Psoas muscle (tissue), 8 donors: ENCODE data around the gene SSH2. TPM values are rescaled to one million over a fixed set of nuclear protein-coding genes. Genes with fewer than 3 reads are reported as not detected.
"Not testable (repeated sequence)": the region's sequence is repeated elsewhere in the genome, so short reads cannot be mapped to it uniquely, and the experiment has no call there.

Source experiments
- ATAC-seq, 4 donors: fragments of 200-7000 bp; cut with Tn5 transposase; one replicate each; pipeline ENCODE4 v1.9.1; 2020; ENCODE audit warnings: moderate library complexity in 3 of 4, mild to moderate bottlenecking in 2 of 4
- DNase-seq, 2 donors: peaks; one replicate each; pipeline ENCODE4 v3.0.0-alpha.2; 2020
- H3K27ac ChIP-seq: fragments of 200-600 bp; one replicate; pipeline ENCODE4 v1.8.0; 2022
- H3K27me3 ChIP-seq, 3 donors: fragments of 200-600 bp in 1 of 3; one replicate each; pipeline versions ENCODE4 v1.6.1 to v1.8.0; 2013 to 2022; ENCODE audit warnings: low read length in 2 of 3, mild to moderate bottlenecking in 2 of 3, moderate library complexity in 1 of 3; ENCODE audit not compliant: insufficient read depth in 3 of 3
- H3K36me3 ChIP-seq, 2 donors: fragments of 200-600 bp in 1 of 2; one replicate each; pipeline versions ENCODE4 v1.6.1 to v1.8.0; 2013 to 2022; ENCODE audit warnings: low read depth in 1 of 2, mild to moderate bottlenecking in 1 of 2, moderate library complexity in 1 of 2; ENCODE audit not compliant: insufficient read depth in 1 of 2
- H3K4me1 ChIP-seq: fragments of 200-600 bp; one replicate; pipeline ENCODE4 v1.8.0; 2022
- H3K4me3 ChIP-seq: fragments of 200-600 bp; one replicate; pipeline ENCODE4 v1.8.0; 2022; ENCODE audit warnings: mild to moderate bottlenecking
- H3K9me3 ChIP-seq: fragments of 200-600 bp; one replicate; pipeline ENCODE4 v1.8.0; 2022
- CTCF ChIP-seq: fragments of 200-600 bp; IDR thresholded peaks from one replicate; pipeline ENCODE4 v1.8.0; 2022; ENCODE audit warnings: antibody characterized with exemption
- WGBS, 3 donors: extraction: QIAGEN DNeasy Blood & Tissue Kit; methylation state at CpG; one replicate each; pipeline versions ENCODE4 v1.1.6 to v1.1.7; 2013; 5-methylcytosine and 5-hydroxymethylcytosine counted together
- intact Hi-C, 2 donors: fragments of 100-400 bp; cut with DNase I; formaldehyde crosslinking; loops; one replicate each; pipeline versions ENCODE4 v1.11.0 to v1.14.2; 2022
- polyA plus RNA-seq, 3 donors: library from polyadenylated mRNA; stranded (reverse); fragments of 200-250 nt; gene quantifications; one replicate each; pipeline ENCODE4 v1.2.3, GENCODE V29; 2013
- total RNA-seq, 4 donors: library from RNA; stranded (reverse); fragmentation: NEBNext Ultra II Directional in 2 of 4; extraction: Animal tissue kit (Norgen Biotek cat#: 25700) in 2 of 4; gene quantifications; one replicate each; pipeline versions ENCODE4 v1.2.1 to v1.2.4, GENCODE V29; 2021 to 2023
- donor health status: healthy with polysubstance abuse.
- donor health status: DM: no; HTN: no; CAD: no; lungs with moderate emphysema.
- donor health status: Bipolar disorder and iron deficiency.
- donor health status: healthy.
- donor health status: DM: yes; HTN: yes; CAD: no.
- donor health status: DM: no; HTN: no; CAD: no.
- donor health status: DM: no; HTN: no; CAD: no.
- donor health status: DM: yes; HTN: yes; CAD: no.

Gene SSH2
- total and polyA plus RNA-seq, 7 donors: 28.0 to 168 (median 107) TPM

GRCh38 chr17:29866746-29867404 is 63.2 kb downstream of the SSH2 start:
- Histone ChIP-seq H3K4me1 (peaks cover 11% of the 10 kb centered on the region), H3K27me3 (no peaks in the 10 kb centered on the region), H3K9me3 (no peaks in the 10 kb centered on the region), H3K4me3 (no peak overlapping the region), H3K27ac (no peak overlapping the region), H3K36me3 (no peaks in the 10 kb centered on the region)
- intact Hi-C loops: loop anchor here in 1 of 2 donors (10.0 kb wide), 1 partner anchor 58 kb away; no protein-coding TSS in a partner anchor
- DNase-seq (no peak), ATAC-seq (no peak)
- WGBS, 3 donors: 66 to 76% (median 68%) methylated on average over 5 of the region's 5 CpGs
- TF ChIP-seq CTCF: no peak

GRCh38 chr17:29864615-29865014 is 65.4 kb downstream of the SSH2 start:
- Histone ChIP-seq H3K4me3 (no peak overlapping the region), H3K36me3 (no peaks in the 10 kb centered on the region), H3K9me3 (no peaks in the 10 kb centered on the region), H3K27ac (no peak overlapping the region), H3K27me3 (no peaks in the 10 kb centered on the region), H3K4me1 (no peaks in the 10 kb centered on the region)
- WGBS, 3 donors: 90 to 100% (median 98%) methylated on average over 1 of the region's 1 CpG
- TF ChIP-seq CTCF: no peak
- ATAC-seq (no peak), DNase-seq (no peak)
- intact Hi-C loops: loop anchor here in 1 of 2 donors (10.0 kb wide), 1 partner anchor 60 kb away; no protein-coding TSS in a partner anchor

- ATAC-seq, H3K9me3 ChIP-seq, H3K36me3 ChIP-seq, H3K4me3 ChIP-seq, H3K4me1 ChIP-seq, H3K27me3 ChIP-seq, DNase-seq, H3K27ac ChIP-seq: not testable (repeated sequence)
- 98 to 99% (median 99%) methylated on average over 4 of the region's 4 CpGs for WGBS, 3 donors
- intact Hi-C loops: loop anchor here in 1 of 2 donors (10.0 kb wide), 1 partner anchor 61 kb away; no protein-coding TSS in a partner anchor
These were observed 65.9 kb downstream of the SSH2 start for GRCh38 chr17:29864123-29864522.

- intact Hi-C loops: loop anchor here in 1 of 2 donors (10.0 kb wide), 1 partner anchor 62 kb away; no protein-coding TSS in a partner anchor
- Histone ChIP-seq H3K36me3 (no peaks in the 10 kb centered on the region), H3K4me1 (no peaks in the 10 kb centered on the region), H3K9me3 (no peaks in the 10 kb centered on the region), H3K27ac (no peak overlapping the region), H3K27me3 (no peaks in the 10 kb centered on the region), H3K4me3 (no peak overlapping the region)
- no peak for ATAC-seq
- DNase-seq: no peak
- TF ChIP-seq CTCF: no peak
These were observed 67.1 kb downstream of the SSH2 start for GRCh38 chr17:29862951-29863350.

GRCh38 chr17:29862127-29862526 is 67.9 kb downstream of the SSH2 start:
- Histone ChIP-seq H3K4me3 (no peak overlapping the region), H3K4me1 (no peaks in the 10 kb centered on the region), H3K27ac (no peak overlapping the region), H3K27me3 (no peaks in the 10 kb centered on the region), H3K36me3 (no peaks in the 10 kb centered on the region), H3K9me3 (no peaks in the 10 kb centered on the region)
- DNase-seq (no peak), ATAC-seq (no peak)
- intact Hi-C loops: loop anchor here in 1 of 2 donors (10.0 kb wide), 1 partner anchor 63 kb away; no protein-coding TSS in a partner anchor
- TF ChIP-seq CTCF: no peak

GRCh38 chr17:29859445-29859844 is 70.6 kb downstream of the SSH2 start:
- WGBS, 3 donors: 73 to 86% (median 74%) methylated on average over 4 of the region's 4 CpGs
- H3K27ac ChIP-seq, H3K36me3 ChIP-seq, H3K4me3 ChIP-seq, DNase-seq, H3K27me3 ChIP-seq, H3K4me1 ChIP-seq, intact Hi-C loops, ATAC-seq, H3K9me3 ChIP-seq: not testable (repeated sequence)
